Measurements from ENCODE around the gene ZNF775.
"Not testable (repeated sequence)": the region's sequence is repeated elsewhere in the genome, so short reads cannot be mapped to it uniquely, and the experiment has no call there.

The ZNF775 gene

GRCh38 chr7:150383710-150384397 is 4.7 kb downstream of the ZNF775 start:
- DNase-seq, result no peak

DNA sequence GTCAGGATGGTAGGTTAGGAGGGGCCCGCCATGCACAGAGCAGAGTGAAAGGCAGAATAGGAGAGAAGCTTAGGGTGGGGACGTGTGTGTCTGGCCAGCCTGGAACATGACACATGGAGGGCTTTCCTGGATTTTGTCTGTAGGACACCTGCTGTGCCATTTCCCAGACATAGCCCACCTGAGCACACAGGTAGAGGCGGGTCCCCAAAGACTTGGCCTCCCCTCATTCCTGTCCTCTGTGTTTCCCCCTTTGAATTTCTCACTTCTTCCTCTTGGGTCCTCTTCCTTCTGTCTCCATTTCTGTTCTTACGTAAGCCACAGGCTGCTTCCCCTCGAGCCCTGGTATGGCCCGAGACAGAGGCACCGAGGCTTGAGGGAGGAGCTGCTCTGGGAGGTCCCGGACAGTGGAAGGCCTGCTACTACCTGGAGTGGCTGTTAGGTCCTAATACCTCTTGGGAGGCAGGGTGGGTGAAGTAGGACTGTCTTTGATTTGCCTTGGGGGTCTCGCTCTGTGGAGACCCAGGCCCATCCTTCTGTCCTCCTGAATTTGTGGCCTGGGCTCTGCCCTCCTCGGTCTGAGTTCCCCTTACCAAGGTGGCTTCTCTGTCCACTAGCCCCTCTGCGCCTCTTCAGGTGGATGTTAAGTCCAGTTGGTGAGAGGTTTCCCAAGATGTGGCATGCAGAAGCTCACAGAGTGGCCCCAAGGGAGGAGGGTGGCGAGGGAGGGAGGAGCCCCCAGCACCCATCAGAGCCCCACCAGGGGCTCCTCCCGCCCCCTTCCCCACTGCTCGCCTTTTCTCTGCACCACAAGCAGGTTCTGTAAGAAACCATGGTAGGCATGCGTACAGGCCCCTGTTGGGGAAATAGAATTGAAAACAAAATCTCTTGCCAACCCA is 5.5 kb downstream of the ZNF775 start:
- no peak for DNase-seq

DNA sequence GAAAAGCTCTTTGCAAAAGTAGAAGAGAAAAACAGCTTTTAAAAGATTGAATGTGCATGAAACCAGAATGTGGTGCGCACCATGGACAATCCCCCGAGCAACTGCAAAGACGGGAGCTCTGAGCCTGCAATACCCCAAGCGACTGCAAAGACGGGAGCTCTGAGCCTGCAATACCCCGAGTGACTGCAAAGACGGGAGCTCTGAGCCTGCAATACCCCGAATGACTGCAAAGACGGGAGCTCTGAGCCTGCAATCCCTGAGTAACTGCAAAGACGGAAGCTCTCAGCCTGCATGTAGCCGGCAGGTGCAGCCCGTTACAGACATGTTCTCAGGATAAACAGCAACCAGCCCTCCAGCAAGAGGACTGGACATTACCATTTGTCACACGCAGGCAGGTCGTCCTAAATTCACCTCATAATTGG is 6.2 kb downstream of the ZNF775 start:
- no peak for DNase-seq

GRCh38 chr7:150385884-150386283 is 6.8 kb downstream of the ZNF775 start:
- not testable (repeated sequence) for DNase-seq

GRCh38 chr7:150388306-150388705 is 9.2 kb downstream of the ZNF775 start:
- no peak for DNase-seq

DNA sequence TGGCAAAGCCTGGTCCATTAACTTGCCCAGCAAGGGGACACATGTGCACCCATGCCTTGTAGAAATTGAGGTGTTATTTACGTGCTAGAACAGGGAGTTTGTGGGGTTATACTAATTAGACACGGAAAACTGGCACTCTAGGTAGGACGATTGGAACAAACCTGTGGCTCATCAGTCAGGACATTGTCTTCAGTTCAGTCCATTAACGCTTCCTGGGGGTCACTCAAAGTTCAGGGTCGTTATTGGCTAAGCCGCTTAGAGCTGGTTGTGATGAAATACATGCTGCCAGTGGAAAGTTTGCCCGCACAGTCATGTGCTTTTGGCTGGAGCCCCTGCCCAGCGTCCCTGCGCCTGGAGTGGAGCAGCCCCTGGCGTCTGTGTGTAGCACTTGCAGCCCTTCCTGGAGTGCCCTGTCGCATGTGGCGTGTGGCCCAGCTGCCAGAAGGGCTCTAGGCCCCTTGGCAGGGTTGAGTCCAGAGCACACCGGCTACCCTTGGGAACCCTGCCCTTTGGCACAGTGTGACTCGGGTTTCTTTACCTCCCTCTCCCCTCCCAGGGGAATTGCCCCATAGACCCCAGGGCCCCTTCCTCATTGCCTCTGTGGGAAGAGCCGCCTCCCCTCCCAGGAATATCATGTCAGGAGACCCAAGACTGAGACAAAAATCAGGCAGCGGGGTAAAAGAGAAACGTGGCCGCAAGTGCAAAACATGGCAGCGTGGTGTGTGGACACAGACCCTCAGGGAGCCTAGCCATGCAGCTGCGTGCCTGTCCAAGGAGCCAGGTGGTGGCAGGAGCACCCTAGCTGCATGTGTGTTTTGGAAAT is 9.8 kb downstream of the ZNF775 start:
- no peak for DNase-seq

GRCh38 chr7:150389532-150389816 is 10.3 kb downstream of the ZNF775 start:
- DNase-seq, result no peak

- DNase-seq, result no peak
Measured at GRCh38 chr7:150390205-150390604, 11.1 kb downstream of the ZNF775 start.

DNA sequence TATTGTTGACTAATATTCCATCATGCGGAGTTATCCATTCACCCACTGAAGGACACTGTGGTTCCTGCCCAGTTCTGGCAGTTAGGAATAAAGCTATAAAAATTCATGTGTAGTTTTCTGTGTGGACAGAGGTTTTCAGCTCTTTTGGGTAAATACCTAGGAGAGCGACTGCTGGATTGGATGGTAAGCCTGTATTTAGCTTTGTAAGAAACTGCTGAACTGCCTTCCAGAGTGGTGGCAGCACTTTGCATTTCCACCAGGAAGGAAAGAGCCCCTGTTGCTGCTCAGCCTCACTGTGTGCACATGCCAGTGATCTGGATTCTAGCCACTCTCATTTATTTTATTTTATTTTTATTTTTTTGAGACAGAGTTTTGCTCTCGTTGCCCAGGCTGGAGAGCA is 14.2 kb downstream of the ZNF775 start:
- DNase-seq, result no peak

GRCh38 chr7:150396426-150396825 is 17.3 kb downstream of the ZNF775 start:
- DNase-seq, result no peak

GRCh38 chr7:150396851-150397260 is 17.7 kb downstream of the ZNF775 start:
- no peak for DNase-seq

DNA sequence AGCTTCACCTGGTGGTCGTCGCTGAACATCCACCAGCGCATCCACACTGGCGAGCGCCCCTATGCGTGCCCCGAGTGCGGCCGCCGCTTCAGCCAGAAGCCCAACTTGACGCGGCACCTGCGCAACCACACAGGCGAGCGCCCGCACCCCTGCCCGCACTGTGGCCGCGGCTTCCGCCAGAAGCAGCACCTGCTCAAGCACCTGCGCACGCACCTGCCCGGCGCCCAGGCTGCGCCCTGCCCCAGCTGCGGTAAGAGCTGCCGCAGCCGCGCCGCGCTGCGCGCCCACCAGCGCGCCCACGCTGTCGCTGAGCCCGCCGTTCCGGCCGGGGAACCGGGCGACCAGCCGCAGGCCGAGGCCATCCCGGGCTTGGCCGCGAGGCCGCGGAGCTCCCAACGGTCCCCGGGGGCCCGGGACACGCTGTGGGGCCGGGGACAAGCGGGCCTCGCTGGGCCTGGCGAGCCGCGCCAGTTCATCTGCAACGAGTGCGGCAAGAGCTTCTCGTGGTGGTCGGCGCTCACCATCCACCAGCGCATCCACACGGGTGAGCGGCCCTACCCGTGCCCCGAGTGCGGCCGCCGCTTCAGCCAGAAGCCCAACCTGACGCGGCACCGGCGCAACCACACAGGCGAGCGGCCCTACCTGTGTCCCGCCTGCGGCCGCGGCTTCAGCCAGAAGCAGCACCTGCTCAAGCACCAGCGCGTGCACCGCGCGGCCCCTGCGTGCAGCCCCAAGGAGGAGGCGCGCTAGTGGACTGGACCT is 18.4 kb downstream of the ZNF775 start:
- DNase-seq, result no peak

GRCh38 chr7:150398108-150398964 is 19.2 kb downstream of the ZNF775 start:
- DNase-seq, result no peak

GRCh38 chr7:150398965-150399320 is 19.8 kb downstream of the ZNF775 start:
- DNase-seq, result no peak

GRCh38 chr7:150399421-150400007 is 20.4 kb downstream of the ZNF775 start:
- no peak for DNase-seq

DNA sequence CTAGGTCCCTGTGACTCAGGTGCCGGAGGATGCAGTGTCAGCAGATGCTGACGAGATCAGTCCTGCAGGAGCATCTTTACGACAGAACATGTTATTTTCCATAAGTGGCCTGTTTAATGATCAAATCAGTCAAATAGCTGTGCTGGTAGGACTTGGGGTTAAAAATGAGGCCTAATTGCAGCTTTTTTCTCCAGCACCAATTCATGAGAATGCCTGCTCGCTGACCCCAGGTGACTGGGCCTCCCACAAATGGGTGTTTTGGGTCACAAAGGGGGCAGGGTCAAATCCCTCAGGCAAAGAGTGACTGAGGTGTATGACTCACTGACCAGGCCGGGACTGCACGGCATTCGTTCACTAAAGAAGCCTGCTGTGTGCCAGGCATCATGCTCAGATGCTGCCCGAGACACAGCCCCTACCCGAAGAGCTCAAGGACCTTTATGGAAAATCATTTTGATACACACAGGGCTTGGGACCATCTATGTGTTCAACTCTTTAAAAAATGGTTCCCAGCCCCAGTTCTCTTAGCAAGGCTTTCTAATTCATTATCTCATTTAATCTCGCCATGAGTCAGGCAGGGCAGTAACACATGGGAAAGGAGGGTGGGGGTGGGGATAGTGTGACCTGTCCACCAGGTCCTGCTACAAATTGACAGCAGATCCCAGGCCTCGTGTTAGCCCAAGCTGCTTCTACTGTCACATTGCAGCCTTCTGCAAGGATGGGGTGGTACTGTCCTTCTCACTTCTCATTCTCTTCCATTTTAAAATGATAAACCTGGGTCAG is 21.1 kb downstream of the ZNF775 start:
- no peak for DNase-seq

- no peak for DNase-seq
Measured at GRCh38 chr7:150400788-150401423, 21.8 kb downstream of the ZNF775 start.

DNA sequence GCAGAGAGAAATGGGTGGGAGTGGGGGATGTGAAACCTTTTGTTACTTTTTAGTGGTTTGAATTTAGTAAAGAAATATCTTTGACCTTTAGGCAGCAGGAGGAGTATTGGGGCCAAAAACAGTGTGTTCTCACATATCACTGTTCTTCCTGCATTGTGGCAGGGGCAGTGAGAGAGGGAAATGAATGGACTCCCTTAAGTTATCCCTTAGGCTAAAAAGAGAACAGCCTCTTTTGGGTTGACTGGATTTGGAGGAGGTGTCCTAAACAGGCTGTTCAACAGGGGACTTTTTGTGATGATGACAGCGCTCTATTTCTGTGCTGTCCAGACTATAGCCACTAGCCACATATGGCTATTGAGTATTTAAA is 22.3 kb downstream of the ZNF775 start:
- DNase-seq, result no peak

DNA sequence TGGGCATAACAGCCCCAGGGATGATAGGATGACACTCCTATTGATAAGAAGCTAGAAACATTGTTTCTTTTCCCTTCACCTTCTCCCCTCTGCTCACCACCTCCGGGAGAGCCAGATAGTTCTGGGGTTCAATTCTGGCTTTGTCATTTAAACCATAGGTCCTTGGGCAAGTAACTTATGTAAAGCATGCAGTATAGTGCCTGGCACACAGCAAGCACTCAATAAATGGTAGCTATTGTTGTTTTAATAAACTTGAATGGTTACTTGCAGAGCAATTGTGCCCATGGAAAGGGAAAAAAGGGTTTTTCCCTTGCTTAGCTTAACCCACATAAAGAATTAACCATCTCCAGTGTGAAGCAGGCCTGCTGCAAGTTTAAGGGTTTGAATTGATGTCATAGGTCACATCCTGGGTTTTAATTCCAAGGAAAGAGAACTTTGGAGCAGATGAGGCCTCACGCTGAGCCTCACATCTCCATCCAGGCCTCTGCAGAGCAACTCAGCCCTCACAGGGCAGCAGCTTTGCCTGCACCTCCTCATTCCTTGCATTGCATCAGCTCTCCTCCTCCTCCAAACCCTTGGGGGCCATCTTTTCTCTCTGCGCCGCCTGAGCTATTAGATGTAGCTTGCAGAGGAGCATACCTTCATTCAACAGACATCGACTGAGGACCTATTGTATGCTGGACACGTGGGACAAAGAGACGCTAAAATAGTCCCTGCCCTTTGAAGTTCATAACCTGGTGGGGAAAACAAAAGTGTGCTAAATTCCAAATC is 22.9 kb downstream of the ZNF775 start:
- no peak for DNase-seq
